SK-N-MC (cell line): ENCODE measurements around the gene PDE4D.

Experiments
- EZH2 ChIP-seq: fragments of 200-600 bp; sonication (generic); IDR thresholded peaks from one replicate; pipeline ENCODE4 v1.6.1; 2017; ENCODE audit warnings: antibody characterized with exemption
- FOXP2 ChIP-seq: optimal IDR thresholded peaks from 2 replicates; pipeline ENCODE3; 2011; ENCODE audit warnings: mild to moderate bottlenecking, moderate library complexity; ENCODE audit not compliant: insufficient read depth; ENCODE audit errors: extremely low read length, control extremely low read depth
- POLR2AphosphoS5 ChIP-seq: IDR thresholded peaks from 2 replicates; pipeline ENCODE4 v1.6.1; 2012; ENCODE audit warnings: mild to moderate bottlenecking, low read depth, low read length, borderline replicate concordance

DNA sequence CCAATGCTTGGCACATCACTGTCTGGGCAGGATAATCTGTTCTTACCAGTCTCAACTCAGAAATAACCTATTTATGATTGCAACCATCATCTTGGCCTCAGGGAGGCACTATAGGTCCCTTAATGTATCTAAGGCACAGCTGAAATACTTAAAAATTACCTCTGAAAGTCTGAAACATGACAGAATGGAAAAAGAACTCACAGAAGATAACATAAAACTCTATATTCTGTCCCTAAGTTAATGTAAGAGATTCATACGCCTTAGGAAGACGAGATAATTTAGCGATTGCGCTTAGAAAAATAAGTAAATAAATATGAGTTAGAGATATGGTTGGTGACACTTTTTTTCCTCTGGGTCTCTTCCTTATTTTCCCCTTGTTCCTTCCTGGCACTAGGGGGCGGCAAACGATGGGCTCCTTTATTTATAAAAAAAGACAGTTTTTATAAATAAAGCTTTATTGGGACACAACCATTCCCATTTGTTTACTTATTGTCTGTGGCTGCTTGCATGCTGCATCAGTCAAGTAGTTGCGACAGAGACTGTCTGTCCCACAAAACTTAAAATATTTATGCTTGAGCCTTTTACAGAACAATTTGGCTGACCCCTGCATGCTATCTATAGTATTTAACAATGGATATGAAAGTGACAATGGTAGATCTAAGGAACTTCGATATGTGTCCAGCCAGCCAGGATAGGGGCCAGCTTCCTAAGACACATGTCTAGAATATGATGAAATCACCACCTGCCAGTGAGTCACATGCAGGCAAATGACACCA lies 79.6 kb downstream of the PDE4D start:
- no peak for TF ChIP-seq POLR2AphosphoS5
- TF ChIP-seq EZH2 = no peak
- no peak for TF ChIP-seq FOXP2
